Endometrial microvascular endothelial cells (primary cell): ENCODE data around the gene DNAH17. TPM values are rescaled to one million over a fixed set of nuclear protein-coding genes. Genes with fewer than 3 reads are reported as not detected.
"Not testable (repeated sequence)": the region's sequence is repeated elsewhere in the genome, so short reads cannot be mapped to it uniquely, and the experiment has no call there.

ENCODE experiments used
- in situ Hi-C: cut with HindIII; loops from 2 replicates; pipeline ENCODE4 v1.10.0; 2017; ENCODE audit warnings: low sequenced_read_pairs, low pct_unique_long_range_greater_than_20kb; ENCODE audit errors: inconsistent ontology term
- total RNA-seq: library from RNA; depleted of rRNA; stranded (reverse); fragments of >200 nt; gene quantifications from one replicate; pipeline ENCODE4 v1.2.3, GENCODE V29; 2015; ENCODE audit errors: inconsistent ontology term

Gene DNAH17
- total RNA-seq, 1 donor from 2014 or later: not detected

DNA sequence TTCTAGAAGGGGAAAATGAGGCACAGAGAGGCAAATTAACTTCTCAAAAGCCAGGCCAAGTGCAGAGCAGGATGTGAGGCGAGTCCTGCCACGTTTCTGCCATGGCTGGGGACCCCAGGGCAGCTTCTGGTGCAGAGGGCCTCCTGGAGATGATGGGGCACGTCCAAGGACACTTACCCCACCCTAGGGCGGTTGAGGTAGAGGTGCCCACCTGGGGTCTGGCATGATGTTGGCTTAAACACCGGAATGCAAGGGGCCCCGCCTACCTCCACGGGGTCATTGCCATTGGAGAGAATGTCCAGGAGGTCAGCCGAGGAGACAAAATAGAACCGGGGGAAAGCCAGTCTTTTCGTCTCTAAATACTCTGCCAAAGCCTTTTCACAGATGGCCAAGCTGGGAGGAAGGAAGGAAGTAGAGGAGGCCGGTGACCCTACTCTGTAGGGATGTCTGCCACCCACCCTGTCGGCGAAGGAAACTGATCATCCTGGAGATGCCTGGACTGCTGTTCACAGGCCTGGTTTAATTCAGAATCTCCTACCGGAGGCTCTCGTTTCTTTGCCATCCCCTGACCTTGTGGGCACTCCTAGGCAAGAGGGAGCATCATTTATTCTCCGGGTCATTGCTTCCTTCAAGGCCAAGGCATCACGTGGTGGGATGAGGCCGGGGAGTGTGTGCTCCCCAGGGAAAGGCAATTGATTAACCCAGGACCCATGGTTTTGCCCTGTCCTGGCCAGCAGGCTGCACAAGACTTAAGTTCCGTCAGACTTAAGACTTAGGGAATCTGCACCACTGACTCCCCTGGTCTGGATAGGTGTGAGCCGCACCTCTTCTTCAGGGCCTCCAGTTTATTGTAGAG, 70.5 kb downstream of the DNAH17 start:
- in situ Hi-C loops: no loop called here

DNA sequence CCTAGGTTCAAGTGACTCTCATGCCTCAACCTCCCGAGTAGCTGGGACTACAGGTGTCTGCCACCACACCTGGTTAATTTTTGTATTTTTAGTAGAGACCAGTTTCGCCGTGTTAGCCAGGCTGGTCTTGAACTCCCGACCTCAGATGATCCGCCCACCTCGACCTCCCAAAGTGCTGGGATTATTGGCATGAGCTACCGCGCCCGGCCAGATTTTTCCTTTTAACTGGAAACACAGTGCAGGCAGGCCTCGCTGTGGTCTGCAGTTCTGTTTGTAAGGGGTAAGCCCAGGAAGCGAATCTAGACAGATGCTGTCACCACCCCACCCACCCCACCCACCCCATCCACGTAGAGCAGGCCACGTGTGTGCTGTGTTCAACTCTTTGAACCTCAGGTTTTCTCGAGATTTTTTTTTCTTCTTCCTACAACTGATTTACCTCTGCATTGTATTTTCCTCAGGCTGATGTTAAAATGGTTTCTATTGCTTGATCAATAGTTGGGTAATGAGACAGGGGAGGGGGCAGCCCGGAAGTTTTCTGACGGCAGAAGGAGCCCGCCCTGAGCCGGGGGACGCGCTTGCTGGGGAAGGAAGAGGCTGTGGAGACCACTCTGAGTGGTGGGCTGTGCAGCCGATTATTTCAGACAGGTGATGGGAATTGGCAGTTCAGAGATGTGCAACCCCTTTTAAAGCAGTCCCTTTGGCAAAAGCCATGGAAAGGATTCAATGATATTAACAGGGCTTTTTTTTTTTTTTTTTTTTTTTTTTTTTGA, 72.9 kb downstream of the DNAH17 start:
- in situ Hi-C loops: no loop called here

DNA sequence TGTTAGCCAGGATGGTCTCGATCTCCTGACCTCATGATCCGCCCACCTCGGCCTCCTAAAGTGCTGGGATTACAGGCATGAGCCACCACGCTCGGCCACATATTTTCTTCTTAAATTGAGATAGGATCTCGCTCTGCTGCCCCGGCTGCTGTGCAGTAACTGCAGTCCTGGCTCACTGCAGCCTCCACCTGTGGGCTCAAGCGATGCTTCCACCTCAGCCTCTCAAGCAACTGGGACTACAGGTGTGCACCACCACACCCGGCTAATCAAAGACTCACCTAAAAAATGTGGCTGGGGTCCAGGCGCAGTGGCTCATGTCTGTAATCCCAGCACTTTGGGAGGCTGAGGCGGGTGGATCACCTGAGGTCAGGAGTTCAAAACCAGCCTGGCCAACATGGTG, 73.8 kb downstream of the DNAH17 start:
- in situ Hi-C loops: not testable (repeated sequence)

DNA sequence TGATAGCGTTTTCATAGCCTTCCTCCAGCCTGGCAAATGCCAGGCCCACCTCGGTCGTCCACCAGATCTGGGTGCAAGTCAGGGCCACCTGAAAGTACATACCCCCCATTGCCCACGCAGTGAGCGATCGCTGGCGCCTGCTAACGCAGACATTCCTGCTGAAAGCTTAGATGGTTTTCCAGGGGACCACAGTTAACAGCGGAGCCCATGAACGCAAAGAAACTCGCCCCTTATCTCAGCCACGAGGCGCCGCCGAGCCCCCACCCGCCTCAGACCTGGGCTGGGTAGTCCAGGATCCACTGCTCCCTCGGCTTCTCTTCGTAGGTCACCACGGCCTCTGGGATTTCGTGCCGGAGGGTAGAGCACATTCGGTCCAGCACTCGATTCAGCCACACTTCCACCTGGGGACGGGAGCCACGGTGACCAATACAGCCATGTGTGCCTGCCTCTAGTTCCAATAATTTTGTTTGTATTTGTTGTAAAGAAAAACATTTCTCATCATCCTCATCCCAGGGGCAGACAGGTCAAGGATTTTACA, 74.5 kb downstream of the DNAH17 start:
- in situ Hi-C loops: no loop called here

DNA sequence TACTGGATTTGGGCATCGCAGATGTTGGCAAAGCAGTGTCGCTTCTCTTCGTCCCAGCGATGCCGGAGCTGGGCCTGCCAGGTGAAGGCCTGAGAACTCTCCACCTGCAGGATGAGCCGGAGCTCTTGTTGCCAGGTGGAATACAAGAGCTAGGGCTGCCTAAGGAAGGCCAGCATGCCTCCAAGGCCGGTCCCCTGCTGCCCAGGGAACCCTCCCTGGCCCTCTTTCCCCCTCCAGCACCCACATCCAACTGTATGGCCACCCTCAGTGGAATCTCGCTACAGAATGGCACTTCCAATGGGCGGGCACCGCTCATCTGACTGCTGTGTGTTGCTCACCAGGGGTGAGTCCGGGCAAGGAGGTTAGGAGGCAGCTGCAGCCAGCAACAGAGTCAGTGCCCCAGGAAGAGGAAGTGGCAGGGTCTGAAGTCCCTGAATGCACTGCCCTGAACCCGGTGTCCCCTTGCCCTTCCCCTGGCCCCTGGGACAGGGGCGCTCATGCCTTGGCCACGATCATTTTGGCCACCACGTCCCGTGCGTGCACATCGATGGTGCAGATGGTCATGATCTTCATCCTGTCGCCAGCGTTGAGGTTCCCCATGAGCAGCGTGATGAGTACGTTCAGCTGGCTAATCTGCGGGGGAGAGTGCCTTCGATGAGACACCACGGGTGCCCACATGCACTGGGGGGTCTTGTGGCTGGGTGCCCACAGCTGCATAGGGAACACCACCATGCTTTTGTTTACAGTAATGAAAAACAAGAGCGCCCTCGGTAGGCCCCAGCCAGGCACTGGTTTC, 75.8 kb downstream of the DNAH17 start:
- in situ Hi-C loops: no loop called here

DNA sequence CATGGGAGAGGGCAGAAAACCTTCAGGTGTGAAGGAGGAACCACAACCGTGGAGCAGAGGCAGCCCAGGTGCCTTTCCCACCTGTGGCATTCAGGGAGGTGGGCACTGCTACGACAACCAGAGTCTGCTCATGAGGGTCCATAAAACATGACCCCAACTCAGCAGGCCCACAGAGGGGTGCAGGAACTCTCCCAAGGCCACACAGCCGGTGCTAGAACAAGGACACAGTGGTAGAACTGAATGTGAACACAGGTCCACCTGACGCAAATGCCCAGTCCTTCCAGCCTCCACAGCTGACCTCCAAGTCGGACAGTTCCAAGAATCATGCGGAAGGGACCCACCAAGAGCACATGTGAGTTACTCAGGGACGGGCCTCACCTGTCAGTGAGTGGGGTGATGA, 76.4 kb downstream of the DNAH17 start:
- in situ Hi-C loops: no loop called here

DNA sequence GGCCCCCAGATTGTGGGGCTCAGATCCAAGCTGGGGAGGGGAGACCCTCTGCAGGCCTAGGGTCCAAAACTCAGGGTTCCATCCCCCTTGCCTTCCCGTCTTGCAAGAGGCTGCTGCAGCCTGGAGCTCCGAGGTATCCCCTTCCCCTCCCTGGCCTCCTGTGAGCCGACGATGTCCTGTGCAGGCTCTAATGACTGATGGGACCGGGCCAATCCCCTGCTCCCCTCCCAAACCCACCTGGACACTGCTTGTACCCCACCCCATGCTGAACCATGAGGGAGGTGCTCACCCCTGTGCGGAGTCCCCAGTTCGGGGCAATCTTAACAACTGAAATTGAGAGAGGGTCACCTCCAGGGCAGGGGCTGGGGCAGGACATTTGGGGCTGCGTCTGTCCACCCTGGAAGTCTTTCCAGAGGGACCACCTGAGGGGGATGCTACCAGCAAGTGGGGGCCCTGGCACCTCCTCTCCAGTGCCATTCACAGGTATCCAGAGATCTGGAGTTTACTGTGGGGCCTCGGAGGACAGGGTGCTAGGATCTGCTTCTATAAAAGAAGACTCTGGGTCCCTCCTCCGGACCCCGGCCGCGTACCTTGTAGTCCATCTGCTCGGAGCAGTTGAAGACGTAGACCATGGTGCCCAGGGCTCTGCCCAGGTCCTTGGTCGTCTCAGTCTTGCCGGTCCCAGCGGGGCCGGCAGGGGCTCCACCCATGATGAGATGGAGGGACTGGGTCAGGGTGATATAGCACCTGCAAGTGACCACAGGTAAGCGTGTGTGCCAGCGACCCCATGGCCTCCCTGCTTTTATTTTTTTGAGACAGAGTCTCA, 77.3 kb downstream of the DNAH17 start:
- in situ Hi-C loops: no loop called here

DNA sequence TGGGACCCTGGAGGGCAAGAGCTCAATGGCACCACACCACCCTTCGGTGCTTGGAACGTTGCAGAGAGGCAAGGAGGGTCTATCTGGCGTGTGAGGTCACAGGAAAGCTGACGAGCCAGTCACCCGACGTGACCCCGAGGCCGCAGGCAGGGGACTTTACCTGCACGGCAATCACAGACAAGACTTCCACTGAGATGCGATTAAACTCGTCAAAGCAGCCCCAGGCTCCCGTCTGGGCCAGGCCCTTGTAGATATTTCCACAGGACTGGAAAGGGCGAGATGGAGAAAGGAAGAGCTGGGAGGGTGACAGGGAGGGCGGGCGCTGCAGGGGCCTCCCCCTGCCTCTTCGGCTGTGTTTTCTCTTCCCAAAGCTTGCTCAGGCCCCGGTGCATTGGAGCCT, 78.3 kb downstream of the DNAH17 start:
- in situ Hi-C loops: no loop called here

DNA sequence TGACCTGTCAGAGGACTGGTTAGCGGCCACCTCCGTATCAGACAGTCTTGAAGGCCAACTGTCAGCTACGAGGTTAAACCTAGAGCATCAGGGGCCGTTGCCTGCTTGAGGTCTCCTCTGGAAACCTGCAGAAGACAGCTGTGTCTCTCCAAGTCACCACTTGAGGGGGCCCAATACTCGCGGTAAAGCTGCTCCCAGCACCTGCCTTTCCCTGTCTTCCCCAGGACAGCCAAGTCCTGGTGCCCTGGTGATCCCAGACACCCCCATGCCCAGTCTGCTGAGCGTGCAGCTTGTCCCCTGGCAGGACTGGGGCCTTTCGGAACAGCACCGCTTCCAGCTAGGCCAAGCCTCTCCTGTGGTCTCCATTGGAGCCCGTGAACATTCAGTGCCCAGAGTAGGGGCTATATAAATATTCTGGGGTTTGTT, 80.1 kb downstream of the DNAH17 start:
- in situ Hi-C loops: no loop called here

DNA sequence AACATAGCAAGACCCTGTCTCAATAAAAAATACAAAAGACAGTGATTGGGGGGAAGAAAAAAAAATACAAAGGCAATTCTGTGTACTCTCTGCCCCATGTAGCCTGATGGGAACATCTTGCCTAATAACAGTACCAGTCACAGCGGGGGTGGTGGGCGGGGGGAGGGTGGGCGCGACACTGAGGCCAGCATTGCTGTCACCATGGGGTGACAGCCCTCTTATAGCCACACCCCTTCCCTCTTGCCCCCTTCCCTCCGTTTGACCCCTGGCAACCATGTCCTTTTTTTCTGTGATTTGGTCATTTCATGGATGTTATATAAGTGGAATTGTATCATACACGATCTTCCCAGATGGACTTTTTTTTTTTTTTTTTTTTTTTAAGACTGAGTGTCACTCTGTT, 80.9 kb downstream of the DNAH17 start:
- in situ Hi-C loops: no loop called here

DNA sequence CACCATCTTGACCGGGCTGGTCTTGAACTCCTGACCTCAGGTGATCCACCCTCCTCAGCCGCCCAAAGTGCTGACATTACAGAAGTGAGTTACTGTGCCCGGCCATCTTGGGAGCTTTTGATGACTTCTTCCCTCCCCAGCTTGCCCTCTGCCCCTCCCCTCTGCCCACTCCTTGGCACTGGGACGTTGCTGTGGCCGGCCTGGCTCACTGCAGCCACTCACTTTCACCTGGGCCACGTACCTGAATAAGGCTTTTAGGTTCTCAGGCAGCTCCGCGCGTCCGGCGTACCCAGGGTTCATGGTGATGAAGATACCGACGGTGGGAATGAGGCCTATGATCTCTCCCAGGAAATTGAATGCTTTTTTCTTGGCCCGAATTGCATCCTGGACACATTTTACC, 81.6 kb downstream of the DNAH17 start:
- in situ Hi-C loops: no loop called here

DNA sequence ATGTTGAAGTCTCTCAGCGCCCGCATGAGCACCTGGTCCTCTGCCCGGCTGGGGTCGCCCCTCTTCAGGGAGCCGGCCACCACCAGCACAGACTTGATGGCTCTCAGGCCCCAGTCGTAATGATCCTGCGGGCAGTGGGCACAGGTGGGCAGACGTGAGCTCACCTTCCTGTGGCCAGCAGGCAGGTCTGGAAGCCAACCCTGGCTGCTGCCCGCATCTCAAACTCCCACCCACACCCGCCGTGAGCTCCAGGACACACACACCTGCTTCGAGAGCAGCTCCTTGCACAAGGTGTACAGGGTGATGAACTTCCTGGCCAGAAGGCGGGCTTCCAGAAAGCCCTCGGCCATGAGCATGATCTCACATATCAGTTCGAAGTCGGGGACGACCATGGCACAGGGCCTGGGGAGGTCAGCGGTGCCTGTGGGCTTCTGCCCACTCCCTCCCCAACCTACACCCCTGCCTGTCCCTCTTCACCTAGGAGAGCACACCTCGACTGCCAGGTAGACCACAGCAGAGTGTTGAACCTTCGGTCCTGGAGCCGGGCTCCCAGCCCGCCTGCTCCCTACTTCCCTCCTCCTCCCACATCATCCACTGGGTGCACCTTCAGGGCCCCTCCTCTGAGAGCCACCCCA, 82.4 kb downstream of the DNAH17 start:
- in situ Hi-C loops: no loop called here

DNA sequence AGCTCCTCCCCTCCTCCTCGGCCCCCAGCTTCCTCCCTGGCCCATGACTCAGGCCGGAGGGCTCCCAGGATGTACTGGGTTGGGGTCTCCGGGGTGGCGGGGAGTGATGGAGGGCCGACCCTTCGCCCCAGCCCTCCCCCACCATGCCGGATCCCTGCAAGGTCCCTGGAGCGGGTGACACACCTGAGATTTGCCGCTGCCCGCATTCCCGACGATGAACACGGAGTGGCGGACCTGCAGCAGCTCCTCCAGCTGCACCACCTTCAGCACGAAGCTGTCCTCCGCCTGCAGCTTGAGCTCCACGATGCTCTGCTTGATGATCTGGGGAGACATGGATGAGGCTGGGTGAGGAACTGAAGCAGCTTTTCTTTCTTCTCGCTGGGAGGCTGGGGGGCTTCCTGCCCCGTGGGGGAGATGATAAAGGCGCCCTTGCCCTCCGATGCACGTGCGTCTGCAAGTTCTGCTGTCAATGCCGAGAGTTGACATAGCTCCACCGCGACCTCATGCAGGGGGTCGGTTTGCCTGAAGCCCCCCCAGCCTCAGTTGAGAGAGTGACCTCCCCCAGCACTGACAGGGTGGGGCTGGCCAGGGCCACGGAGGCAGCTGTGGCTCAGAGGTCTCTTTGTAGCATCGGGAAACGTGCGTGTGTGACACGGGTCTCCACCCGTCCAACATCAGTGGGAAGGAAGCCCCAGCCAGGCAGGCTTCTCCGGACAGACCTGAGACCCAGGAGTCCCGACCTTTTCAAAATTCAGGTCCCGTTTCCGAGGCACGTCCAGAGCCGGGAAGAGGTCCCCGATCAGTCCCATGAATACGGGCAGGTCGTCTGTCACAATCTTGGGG, 83.1 kb downstream of the DNAH17 start:
- in situ Hi-C loops: no loop called here

DNA sequence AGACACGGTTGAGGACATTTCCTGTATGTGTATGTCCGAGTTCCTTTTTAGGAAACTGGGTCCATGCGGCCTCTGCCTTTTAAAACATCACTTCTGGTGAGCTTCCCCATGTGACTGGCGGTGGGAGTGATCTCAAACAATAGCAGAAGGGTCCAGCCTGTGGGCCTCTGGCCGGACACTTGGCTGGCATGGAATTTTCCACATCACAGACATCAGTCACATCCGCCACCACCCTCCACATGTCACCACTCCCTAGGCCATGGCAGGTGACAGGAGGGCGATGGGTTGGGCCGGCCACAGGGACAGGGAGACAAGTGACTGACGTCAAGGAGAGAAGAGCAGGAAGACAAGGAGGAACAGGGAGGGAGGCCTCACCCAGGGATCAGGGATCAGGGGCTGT, 83.7 kb downstream of the DNAH17 start:
- in situ Hi-C loops: no loop called here

DNA sequence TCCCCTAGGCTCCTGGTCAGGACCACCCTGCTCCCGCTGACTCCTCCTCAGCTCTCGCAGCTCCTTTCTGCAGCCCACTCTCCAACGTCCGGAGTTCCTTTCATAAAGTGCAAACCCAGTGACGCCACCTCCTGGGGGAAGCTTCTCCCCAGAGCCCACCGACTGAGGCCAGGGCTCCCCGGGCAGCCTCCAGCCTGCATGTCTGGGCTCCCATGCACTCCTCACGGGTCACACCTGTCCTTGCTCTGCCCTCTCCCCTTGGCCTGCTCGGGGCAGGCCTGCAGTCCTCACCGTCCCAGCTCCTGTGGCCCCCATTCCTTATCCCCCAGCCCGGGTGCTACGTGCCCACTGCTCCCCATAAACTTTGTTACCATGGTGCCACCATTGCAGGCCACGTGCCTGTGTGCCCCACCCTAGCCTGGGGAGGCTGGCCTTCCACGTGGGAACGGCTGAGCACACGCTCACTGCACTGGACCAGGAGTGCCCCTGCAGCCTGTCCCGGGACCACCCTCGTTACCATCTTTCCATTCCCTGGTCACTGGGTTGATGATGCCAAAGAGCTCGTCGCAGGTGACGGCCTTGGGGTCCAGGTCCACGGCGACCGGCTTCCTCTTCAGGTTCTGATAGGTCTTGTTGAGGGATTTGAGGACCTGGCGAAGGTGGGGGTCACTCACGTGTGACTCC, 84.9 kb downstream of the DNAH17 start:
- in situ Hi-C loops: no loop called here

DNA sequence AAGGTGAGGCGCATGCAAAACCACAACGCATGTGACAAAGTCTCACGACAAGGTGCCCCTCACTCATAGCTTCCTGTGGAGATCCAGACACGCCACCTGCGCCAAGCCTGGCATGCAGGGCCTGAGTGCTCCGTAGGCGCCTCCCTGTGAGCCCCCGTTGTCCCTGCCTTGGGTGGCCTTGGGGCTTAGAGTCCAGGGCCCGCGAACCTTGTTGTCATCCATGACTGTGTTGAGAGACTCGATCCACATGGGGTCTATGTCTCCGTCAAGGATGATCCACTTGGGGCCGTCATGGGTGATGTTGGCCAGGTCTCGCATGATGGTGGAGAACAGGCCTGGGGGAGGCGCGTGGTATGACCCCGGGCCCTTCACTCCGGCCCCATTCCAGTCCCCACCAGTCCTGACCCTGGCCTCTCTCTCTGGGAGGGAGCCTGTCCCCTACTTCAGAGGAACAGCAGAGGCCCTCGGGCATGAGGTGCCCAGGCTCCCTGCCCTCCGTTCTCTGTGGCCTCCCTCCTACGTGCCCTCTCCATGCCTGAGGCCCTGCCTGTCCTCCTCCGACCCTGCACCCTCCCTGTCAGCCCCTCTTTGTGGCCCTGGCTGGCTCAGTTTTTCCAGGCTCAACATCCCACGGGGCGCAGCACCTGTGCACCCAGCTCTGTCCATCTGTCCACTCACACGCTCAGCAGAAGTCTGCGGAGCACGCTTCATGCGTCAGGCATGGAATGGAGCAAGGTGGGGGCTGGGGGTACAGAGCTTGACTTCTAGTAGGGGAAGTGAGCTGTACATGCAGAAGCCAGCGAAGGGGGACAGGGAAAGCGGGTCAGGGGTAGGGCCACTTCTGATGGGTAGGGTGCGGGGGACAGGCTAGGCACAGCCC, 85.7 kb downstream of the DNAH17 start:
- in situ Hi-C loops: no loop called here
